K562 (cell line): ENCODE data around the gene LOXL3. TPM values are rescaled to one million over a fixed set of nuclear protein-coding genes. Genes with fewer than 3 reads are reported as not detected.
A peak's percentile ranks its signal among the peaks of the same experiment; 100 is the strongest.

Experiments
- ATF1 ChIP-seq, 2 experiments: fragments of 450-650 bp in 1 of 2; IDR thresholded peaks; 2 replicates each; pipeline ENCODE4 v1.6.1; 2016; ENCODE audit warnings: missing compliant biosample characterization in 1 of 2, missing genetic modification characterization in 1 of 2
- CHD7 ChIP-seq: fragments of 200-600 bp; sonication (generic); IDR thresholded peaks from one replicate; pipeline ENCODE4 v1.6.1; 2012; ENCODE audit warnings: mild to moderate bottlenecking, low read depth, low read length, inconsistent platforms
- HBP1 ChIP-seq: fragments of 450-650 bp; formaldehyde crosslinking; IDR thresholded peaks from 2 replicates; pipeline ENCODE4 v1.4.0; 2022; ENCODE audit warnings: missing genetic modification characterization
- JUND ChIP-seq, 2 experiments: IDR thresholded peaks; 2 replicates in 1 of 2; 3 replicates in 1 of 2; pipeline ENCODE4 v1.6.1; 2011; ENCODE audit warnings: borderline replicate concordance in 2 of 2, low read depth in 2 of 2, low read length in 2 of 2, improper control_type of control experiment in 1 of 2, missing biosample characterization in 1 of 2, missing genetic modification characterization in 1 of 2, missing genetic modification reagents in 1 of 2
- MAX ChIP-seq: sonication (generic); formaldehyde crosslinking; IDR thresholded peaks from 2 replicates; pipeline ENCODE4 v1.9.0; 2022; ENCODE audit warnings: mild to moderate bottlenecking, missing genetic modification reagents
- MTF1 ChIP-seq: fragments of 250-450 bp; sonication (Bioruptor Pico); IDR thresholded peaks from 2 replicates; pipeline ENCODE4 v1.9.0; 2021; ENCODE audit warnings: moderate library complexity, mild to moderate bottlenecking, inconsistent platforms, borderline replicate concordance
- NFIX ChIP-seq: fragments of 250-450 bp; sonication (Bioruptor Pico); IDR thresholded peaks from 2 replicates; pipeline ENCODE4 v1.4.0; 2020; ENCODE audit warnings: low read depth, mild to moderate bottlenecking, moderate library complexity
- NONO ChIP-seq, 2 experiments: fragments of 200-400 bp in 1 of 2; fragments of 450-650 bp in 1 of 2; formaldehyde crosslinking in 1 of 2; IDR thresholded peaks; 2 replicates each; pipeline ENCODE4 v1.6.1; 2017; ENCODE audit warnings: low read depth in 2 of 2, mild to moderate bottlenecking in 2 of 2, moderate library complexity in 2 of 2, low read length in 1 of 2
- POLR3G ChIP-seq: IDR thresholded peaks from 2 replicates; pipeline ENCODE4 v1.6.1; 2011; ENCODE audit not compliant: insufficient read length, insufficient replicate concordance; ENCODE audit errors: extremely low read depth
- SMARCA4 ChIP-seq: fragments of 450-650 bp; IDR thresholded peaks from 2 replicates; pipeline ENCODE4 v1.6.1; 2016
- polyA plus RNA-seq, 8 experiments: library from polyadenylated mRNA; depleted of rRNA in 4 of 8; stranded (reverse) in 5 of 8; unstranded in 3 of 8; fragments of >200 nt; fragmentation: Nextera tagmentation in 2 of 8; fragmentation: Illumina TruSeq in 1 of 8; extraction: Ambion mirVana in 2 of 8; extraction: Trizol in 1 of 8; gene quantifications; 2 replicates each; pipeline versions ENCODE4 v1.2.1 to v1.2.3, GENCODE V29; 2011 to 2014; ENCODE audit warnings: inconsistent platforms in 1 of 8, missing spikeins in 1 of 8
- total RNA-seq, 7 experiments: library from RNA; depleted of rRNA in 6 of 7; stranded (reverse); fragments of >200 nt in 6 of 7; fragmentation: Illumina TruSeq in 2 of 7; extraction: Trizol in 2 of 7; gene quantifications; 2 replicates each; pipeline versions ENCODE4 v1.2.1 to v1.2.3, GENCODE V29; 2011 to 2021; ENCODE audit warnings: low replicate concordance in 1 of 7

LOXL3 gene
- total and polyA plus RNA-seq, 9 of the 15 experiments (the other 6 are each of a cell fraction or from before 2014, with no cell fraction given): 0.22 to 0.99 (median 0.31) TPM

- no peak for TF ChIP-seq CHD7
- TF ChIP-seq NFIX (CRISPR knock-in tag): peak; percentile 42; the same call in 1 of the 2 replicates
- no peak for TF ChIP-seq ATF1 (CRISPR knock-in tag; IDR thresholded peaks at IDR 0.05)
- no peak for TF ChIP-seq ATF1 (tag; IDR thresholded peaks at IDR 0.05)
- peak; percentile 63; the same call in 1 of the 2 replicates for TF ChIP-seq SMARCA4
- no peak for TF ChIP-seq NONO (IDR thresholded peaks at IDR 0.05; ENCODE audit: low read depth in 2 of 2, low read length in 1 of 2)
- no peak for TF ChIP-seq POLR3G
- no peak for TF ChIP-seq MAX
- no peak for TF ChIP-seq MTF1
- TF ChIP-seq JUND (IDR thresholded peaks at IDR 0.05; ENCODE audit: borderline replicate concordance, low read depth, low read length): peak; percentile 27; the same call in 1 of the 2 replicates
- no peak; the same call in 2 of the 3 replicates for TF ChIP-seq JUND (tag; IDR thresholded peaks at IDR 0.05; ENCODE audit: borderline replicate concordance, low read depth, low read length)
- no peak for TF ChIP-seq HBP1 (CRISPR knock-in tag)
Measured at GRCh38 chr2:74585406-74586185, 31.9 kb upstream of the LOXL3 start (continued).
